Breast epithelium (tissue), 4 donors: ENCODE results near the gene PCBP3. TPM values are rescaled to one million over a fixed set of nuclear protein-coding genes. Genes with fewer than 3 reads are reported as not detected.

Source experiments
- DNase-seq, 2 donors: peaks; one replicate each; pipeline ENCODE4 v3.0.0-alpha.2; 2019; ENCODE audit warnings: low spot score in 2 of 2
- H3K27ac ChIP-seq, 2 donors: fragments of 200-600 bp; sonication (generic) in 1 of 2; one replicate each; pipeline ENCODE4 v1.5.1; 2016 to 2019; ENCODE audit warnings: mild to moderate bottlenecking in 1 of 2
- H3K27me3 ChIP-seq, 2 donors: fragments of 200-600 bp; sonication (generic) in 1 of 2; one replicate each; pipeline versions ENCODE4 v1.5.1 to v1.6.0; 2017 to 2019; ENCODE audit warnings: control low read depth in 1 of 2, mild to moderate bottlenecking in 1 of 2
- H3K36me3 ChIP-seq: fragments of 200-600 bp; one replicate; pipeline ENCODE4 v1.5.1; 2019
- H3K4me1 ChIP-seq, 2 donors: fragments of 200-600 bp; sonication (generic); one replicate each; pipeline ENCODE4 v1.5.1; 2016 to 2019; ENCODE audit warnings: control low read depth in 1 of 2
- H3K4me3 ChIP-seq, 3 donors: fragments of 200-600 bp; sonication (generic); 1 replicate in 2 of 3; 2 replicates in 1 of 3; pipeline ENCODE4 v1.5.1; 2016 to 2019; ENCODE audit warnings: mild to moderate bottlenecking in 3 of 3, moderate library complexity in 2 of 3
- H3K9me3 ChIP-seq, 2 donors: fragments of 200-600 bp; sonication (generic) in 1 of 2; one replicate each; pipeline ENCODE4 v1.5.1; 2016 to 2019; ENCODE audit warnings: control low read depth in 1 of 2
- CTCF ChIP-seq, 3 donors: fragments of 450-650 bp; IDR thresholded peaks; one replicate each; pipeline ENCODE4 v1.5.1; 2016 to 2017; ENCODE audit warnings: antibody characterized with exemption in 3 of 3, mild to moderate bottlenecking in 3 of 3, moderate library complexity in 3 of 3
- POLR2A ChIP-seq: fragments of 450-650 bp; IDR thresholded peaks from one replicate; pipeline ENCODE4 v1.6.1; 2016; ENCODE audit warnings: antibody characterized with exemption, mild to moderate bottlenecking, moderate library complexity
- POLR2AphosphoS5 ChIP-seq, 3 donors: sonication (generic); formaldehyde crosslinking; IDR thresholded peaks; one replicate each; pipeline ENCODE4 v1.6.1; 2017; ENCODE audit warnings: antibody characterized with exemption in 3 of 3
- intact Hi-C: fragments of 100-400 bp; cut with DNase I; formaldehyde crosslinking; loops from one replicate; pipeline ENCODE4 v1.15.1; 2023; ENCODE audit warnings: low total_unique reads
- total RNA-seq, 3 donors: library from RNA; depleted of rRNA; stranded (reverse); fragments of >200 nt; gene quantifications; one replicate each; pipeline ENCODE4 v1.1.0, GENCODE V29; 2016

PCBP3 gene
- total RNA-seq, 3 donors from 2014 or later = 3.4 to 13.8 (median 4.6) TPM

GRCh38 chr21:45897191-45898027 is 253.9 kb downstream of the PCBP3 start:
- H3K4me1 ChIP-seq = peaks cover 0 to 5% of the 10 kb centered on the region in 2 donors
- DNase-seq = no peak

GRCh38 chr21:45898028-45898350 is 254.5 kb downstream of the PCBP3 start:
- Histone ChIP-seq H3K36me3 (no peaks in the 10 kb centered on the region), H3K4me1 (peaks cover 0 to 5% of the 10 kb centered on the region in 2 donors), H3K4me3 (no peak overlapping the region), H3K27ac (no peak overlapping the region), H3K9me3 (no peaks in the 10 kb centered on the region), H3K27me3 (peaks cover 0 to 12% of the 10 kb centered on the region in 2 donors)
- DNase-seq = no peak
- no peak for TF ChIP-seq POLR2AphosphoS5 (IDR thresholded peaks at IDR 0.05)
- no peak for TF ChIP-seq POLR2A
- no peak for TF ChIP-seq CTCF (IDR thresholded peaks at IDR 0.05)
- intact Hi-C loops = loop anchor here (10.0 kb wide), 1 partner anchor 57 kb away; no protein-coding TSS in a partner anchor

More at GRCh38 chr21:45897191-45898027, 253.9 kb downstream of the PCBP3 start:
- intact Hi-C loops = loop anchor here (10.0 kb wide), 1 partner anchor 57 kb away; no protein-coding TSS in a partner anchor
- no peaks in the 10 kb centered on the region for H3K9me3 ChIP-seq
- no peak overlapping the region for H3K4me3 ChIP-seq
- peaks cover 0 to 12% of the 10 kb centered on the region in 2 donors for H3K27me3 ChIP-seq
- H3K36me3 ChIP-seq = no peaks in the 10 kb centered on the region
- no peak overlapping the region for H3K27ac ChIP-seq
- TF ChIP-seq CTCF (IDR thresholded peaks at IDR 0.05) (no peak), POLR2A (no peak), POLR2AphosphoS5 (IDR thresholded peaks at IDR 0.05) (no peak)

- Histone ChIP-seq H3K27ac (no peak overlapping the region), H3K27me3 (peaks cover 0 to 10% of the 10 kb centered on the region in 2 donors), H3K9me3 (no peaks in the 10 kb centered on the region), H3K4me1 (peaks cover 0 to 5% of the 10 kb centered on the region in 2 donors), H3K36me3 (no peaks in the 10 kb centered on the region), H3K4me3 (no peak overlapping the region)
- TF ChIP-seq POLR2A (no peak), POLR2AphosphoS5 (IDR thresholded peaks at IDR 0.05) (no peak), CTCF (IDR thresholded peaks at IDR 0.05) (no peak)
- DNase-seq = no peak
- intact Hi-C loops = loop anchor here (10.0 kb wide), 1 partner anchor 56 kb away; no protein-coding TSS in a partner anchor
These were observed 255.3 kb downstream of the PCBP3 start for GRCh38 chr21:45898781-45899180.

GRCh38 chr21:45899317-45900033 is 255.9 kb downstream of the PCBP3 start:
- H3K4me3 ChIP-seq = no peak overlapping the region
- no peaks in the 10 kb centered on the region for H3K36me3 ChIP-seq
- no peaks in the 10 kb centered on the region for H3K9me3 ChIP-seq
- peaks cover 0 to 8% of the 10 kb centered on the region in 2 donors for H3K27me3 ChIP-seq
- DNase-seq = no peak
- TF ChIP-seq POLR2A = no peak
- no peak for TF ChIP-seq POLR2AphosphoS5 (IDR thresholded peaks at IDR 0.05)
- no peak for TF ChIP-seq CTCF (IDR thresholded peaks at IDR 0.05)
- H3K27ac ChIP-seq = no peak overlapping the region
- intact Hi-C loops = loop anchor here (10.0 kb wide), 1 partner anchor 55 kb away; no protein-coding TSS in a partner anchor
- no peaks in the 10 kb centered on the region for H3K4me1 ChIP-seq
